Measurements from ENCODE around the gene NRF1.

GRCh38 chr7:129771201-129771927 lies 159.8 kb downstream of the NRF1 start:
- TF ChIP-seq CTCF (IDR thresholded peaks at IDR 0.05; ENCODE audit: low read length) (no peak), EZH2 (IDR thresholded peaks at IDR 0.05; ENCODE audit: borderline replicate concordance, low read length) (no peak)
